ENCODE data around the gene REC8. TPM values are rescaled to one million over a fixed set of nuclear protein-coding genes. Genes with fewer than 3 reads are reported as not detected.

Gene REC8
- total and polyA plus RNA-seq, 9 donors: 4.9 to 75.4 (median 8.1) TPM

GRCh38 chr14:24178399-24179178 is 6.7 kb downstream of the REC8 start:
- H3K9me3 ChIP-seq: no peaks in the 10 kb centered on the region
- no peaks in the 10 kb centered on the region for H3K27me3 ChIP-seq
- no peaks in the 10 kb centered on the region for H3K36me3 ChIP-seq
- H3K4me1 ChIP-seq (ENCODE audit: insufficient read depth): no peaks in the 10 kb centered on the region
- no peak overlapping the region for H3K4me3 ChIP-seq
- no peak overlapping the region for H3K27ac ChIP-seq
- DNase-seq: no peak
- intact Hi-C loops (cut with DNase I): no loop called here
- WGBS, 3 donors: 82 to 86% (median 84%) methylated on average over 12 of the region's 12 CpGs
- TF ChIP-seq POLR2A (IDR thresholded peaks at IDR 0.05): no peak
- TF ChIP-seq CTCF (IDR thresholded peaks at IDR 0.05): no peak
- TF ChIP-seq EP300 (IDR thresholded peaks at IDR 0.05): no peak

DNA sequence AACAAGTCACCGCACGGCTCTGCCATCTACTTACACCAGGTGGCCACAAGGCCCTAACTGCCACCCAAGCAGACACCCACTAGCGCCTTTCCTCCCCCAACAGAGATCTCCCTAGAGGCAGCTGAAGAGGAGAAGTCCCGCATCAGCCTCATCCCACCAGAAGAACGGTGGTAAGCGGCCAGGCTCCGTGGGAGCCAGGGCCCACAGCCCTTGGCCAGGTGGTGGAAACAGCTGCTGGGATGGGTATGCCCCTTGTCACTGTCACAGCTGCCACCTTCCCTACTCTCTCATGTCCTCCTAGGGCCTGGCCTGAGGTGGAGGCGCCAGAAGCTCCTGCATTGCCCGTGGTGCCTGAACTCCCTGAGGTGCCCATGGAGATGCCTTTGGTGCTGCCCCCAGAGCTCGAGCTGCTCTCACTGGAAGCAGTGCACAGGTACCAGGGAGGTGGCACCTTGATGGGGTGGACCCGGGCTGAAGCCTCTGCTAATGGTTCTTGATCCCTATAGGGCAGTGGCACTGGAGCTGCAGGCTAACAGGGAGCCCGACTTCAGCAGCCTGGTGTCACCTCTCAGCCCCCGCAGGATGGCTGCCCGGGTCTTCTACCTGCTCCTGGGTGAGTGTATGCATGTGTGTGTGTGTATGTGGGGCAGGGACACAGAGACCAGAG is 7.5 kb downstream of the REC8 start:
- Histone ChIP-seq H3K4me1 (ENCODE audit: insufficient read depth) (no peaks in the 10 kb centered on the region), H3K9me3 (no peaks in the 10 kb centered on the region), H3K27ac (no peak overlapping the region), H3K27me3 (no peaks in the 10 kb centered on the region), H3K36me3 (no peaks in the 10 kb centered on the region), H3K4me3 (no peak overlapping the region)
- TF ChIP-seq CTCF (IDR thresholded peaks at IDR 0.05) (no peak), EP300 (IDR thresholded peaks at IDR 0.05) (no peak)
- intact Hi-C loops (cut with DNase I): no loop called here
- no peak for DNase-seq
- 76 to 78% (median 78%) methylated on average over 14 of the region's 14 CpGs for WGBS, 3 donors

GRCh38 chr14:24179961-24180796 is 8.3 kb downstream of the REC8 start:
- TF ChIP-seq POLR2A (IDR thresholded peaks at IDR 0.05) (no peak), CTCF (IDR thresholded peaks at IDR 0.05) (no peak), EP300 (IDR thresholded peaks at IDR 0.05) (no peak)
- no peak for DNase-seq
- Histone ChIP-seq H3K27me3 (no peaks in the 10 kb centered on the region), H3K9me3 (no peaks in the 10 kb centered on the region), H3K4me1 (ENCODE audit: insufficient read depth) (no peaks in the 10 kb centered on the region), H3K36me3 (no peaks in the 10 kb centered on the region), H3K27ac (no peak overlapping the region), H3K4me3 (no peak overlapping the region)
- intact Hi-C loops (cut with DNase I): no loop called here
- WGBS, 3 donors: 65 to 70% (median 69%) methylated on average over 18 of the region's 18 CpGs

DNA sequence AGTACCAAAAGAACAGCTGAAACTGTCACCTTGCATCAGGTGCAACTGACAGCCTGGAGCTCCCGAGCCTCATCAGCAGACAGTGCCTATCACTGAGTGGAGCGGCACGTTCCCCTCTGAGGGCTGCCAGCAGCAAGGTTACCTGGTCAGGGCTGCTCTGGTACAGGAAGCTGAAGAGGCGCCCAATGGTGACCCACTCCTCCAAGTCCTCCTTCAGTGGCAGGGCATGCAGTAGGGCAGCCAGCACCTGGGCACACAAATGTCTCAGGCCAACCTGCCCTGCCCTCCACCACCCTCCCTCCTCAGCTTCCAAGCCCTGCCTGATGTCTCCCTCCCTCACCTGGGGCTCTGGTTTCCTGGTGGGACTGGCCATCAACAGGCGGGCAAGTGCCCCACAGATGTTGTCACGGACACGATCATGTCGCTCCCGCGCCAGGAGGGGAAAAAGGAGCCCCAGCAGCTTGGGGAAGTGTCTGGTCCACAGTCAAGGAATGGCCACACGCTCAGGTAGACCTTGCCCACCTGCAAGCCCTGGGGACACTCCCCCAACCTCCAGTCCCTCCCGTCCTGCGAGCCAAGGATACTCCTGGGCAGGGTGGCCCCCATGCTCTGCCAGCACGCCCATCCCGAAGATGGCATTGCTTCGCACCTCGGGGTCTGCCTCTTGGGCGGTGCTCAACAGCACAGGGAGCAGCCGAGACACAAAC is 9.6 kb downstream of the REC8 start:
- Histone ChIP-seq H3K4me3 (no peak overlapping the region), H3K9me3 (no peaks in the 10 kb centered on the region), H3K27me3 (no peaks in the 10 kb centered on the region), H3K27ac (no peak overlapping the region), H3K4me1 (ENCODE audit: insufficient read depth) (no peaks in the 10 kb centered on the region), H3K36me3 (no peaks in the 10 kb centered on the region)
- no peak for DNase-seq
- intact Hi-C loops (cut with DNase I): no loop called here
- 75 to 78% (median 78%) methylated on average over 19 of the region's 19 CpGs for WGBS, 3 donors
- TF ChIP-seq EP300 (IDR thresholded peaks at IDR 0.05): no peak
- no peak for TF ChIP-seq POLR2A (IDR thresholded peaks at IDR 0.05)
- TF ChIP-seq CTCF (IDR thresholded peaks at IDR 0.05): no peak

Measured in ovary (tissue), 9 donors.